Measurements from ENCODE around the gene OR10V1.

DNA sequence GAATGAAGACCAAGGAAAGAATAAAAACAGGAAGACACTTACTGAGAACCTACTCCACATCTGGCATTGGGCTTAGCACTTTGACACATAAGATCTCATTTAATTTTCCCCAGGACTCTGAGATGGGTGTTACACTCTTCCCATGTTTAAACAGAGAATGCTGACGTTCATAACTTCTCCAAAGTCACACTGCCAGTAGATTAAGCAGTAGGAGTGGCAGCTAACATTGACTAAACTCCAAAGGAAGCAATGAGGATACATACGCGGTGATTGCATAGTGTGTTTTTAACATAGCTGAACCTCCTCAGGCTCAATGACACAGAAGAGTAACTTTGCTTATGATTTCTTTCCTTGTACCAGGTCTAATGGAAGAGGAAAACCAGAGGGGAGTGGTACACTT is 14.5 kb upstream of the OR10V1 start:
- TF ChIP-seq, protein P1, sequence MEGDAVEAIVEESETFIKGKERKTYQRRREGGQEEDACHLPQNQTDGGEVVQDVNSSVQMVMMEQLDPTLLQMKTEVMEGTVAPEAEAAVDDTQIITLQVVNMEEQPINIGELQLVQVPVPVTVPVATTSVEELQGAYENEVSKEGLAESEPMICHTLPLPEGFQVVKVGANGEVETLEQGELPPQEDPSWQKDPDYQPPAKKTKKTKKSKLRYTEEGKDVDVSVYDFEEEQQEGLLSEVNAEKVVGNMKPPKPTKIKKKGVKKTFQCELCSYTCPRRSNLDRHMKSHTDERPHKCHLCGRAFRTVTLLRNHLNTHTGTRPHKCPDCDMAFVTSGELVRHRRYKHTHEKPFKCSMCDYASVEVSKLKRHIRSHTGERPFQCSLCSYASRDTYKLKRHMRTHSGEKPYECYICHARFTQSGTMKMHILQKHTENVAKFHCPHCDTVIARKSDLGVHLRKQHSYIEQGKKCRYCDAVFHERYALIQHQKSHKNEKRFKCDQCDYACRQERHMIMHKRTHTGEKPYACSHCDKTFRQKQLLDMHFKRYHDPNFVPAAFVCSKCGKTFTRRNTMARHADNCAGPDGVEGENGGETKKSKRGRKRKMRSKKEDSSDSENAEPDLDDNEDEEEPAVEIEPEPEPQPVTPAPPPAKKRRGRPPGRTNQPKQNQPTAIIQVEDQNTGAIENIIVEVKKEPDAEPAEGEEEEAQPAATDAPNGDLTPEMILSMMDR (IDR thresholded peaks at IDR 0.05), result no peak
- TF ChIP-seq POLR2AphosphoS5 (IDR thresholded peaks at IDR 0.05; ENCODE audit: low read depth, low read length), result no peak
